GM10248 (cell line): ENCODE data around the gene RANBP9.

Source experiments
- CTCF ChIA-PET: fragments of 300-600 bp; sonication (Branson Sonifier 250); formaldehyde crosslinking; extraction: SDS; loops from one replicate; lab custom pipeline; 2021; ENCODE audit warnings: antibody characterized with exemption; lab: Yijun Ruan, JAX
- POLR2A ChIA-PET: fragments of 350-650 bp; sonication (Branson Sonifier 250); formaldehyde crosslinking; extraction: SDS; loops from one replicate; lab custom pipeline; 2020; ENCODE audit warnings: antibody characterized with exemption; lab: Yijun Ruan, JAX
- DNase-seq: peaks from one replicate; pipeline ENCODE4 v3.0.0; 2012; ENCODE audit errors: extremely low spot score
- CTCF ChIP-seq: IDR thresholded peaks from 2 replicates; pipeline ENCODE4 v1.5.1; 2012; ENCODE audit warnings: mild to moderate bottlenecking, low read depth; ENCODE audit errors: extremely low read depth, missing control alignments, control extremely low read depth

Gene RANBP9

GRCh38 chr6:13629459-13630116, 82.0 kb downstream of the RANBP9 start:
- no peak for DNase-seq
- CTCF ChIA-PET, result interaction anchor here (1.2 to 1.8 kb wide), 4 partner anchors 10 to 17 kb away, joined by 3 to 8 read pairs (median 4); partner anchors contain the start of gene NOL7
- no peak for TF ChIP-seq CTCF
- POLR2A ChIA-PET, result no interaction called here

- ChIA-PET POLR2A (interaction anchor here (0.9 kb wide), 1 partner anchor 10 kb away, joined by 3 read pairs; the partner anchor contains the start of gene NOL7), CTCF (interaction anchor here (0.7 to 5.2 kb wide), 14 partner anchors 9 to 442 kb away, joined by 3 to 43 read pairs (median 4); partner anchors contain the start of genes NOL7 and SIRT5)
- peak; percentile 41 for TF ChIP-seq CTCF
- peak; percentile 40 for DNase-seq
These were observed 86.8 kb downstream of the RANBP9 start for GRCh38 chr6:13624871-13625288.

GRCh38 chr6:13617066-13617465, 94.6 kb downstream of the RANBP9 start:
- CTCF ChIA-PET, result interaction anchor here (1.3 to 4.0 kb wide), 5 partner anchors 9 to 42 kb away, joined by 3 to 43 read pairs (median 8); partner anchors contain the start of gene SIRT5
- TF ChIP-seq CTCF, result no peak
- POLR2A ChIA-PET, result no interaction called here
- DNase-seq, result no peak

GRCh38 chr6:13615792-13616120, 95.9 kb downstream of the RANBP9 start:
- CTCF ChIA-PET, result interaction anchor here (0.6 to 4.0 kb wide), 41 partner anchors 10 to 704 kb away, joined by 3 to 43 read pairs (median 3); partner anchors contain the start of genes GFOD1, RANBP9, SIRT5 and TBC1D7
- POLR2A ChIA-PET, result interaction anchor here (0.5 to 1.4 kb wide), 4 partner anchors 9 to 1386 kb away, joined by 3 to 5 read pairs (median 3); partner anchors contain the start of gene SIRT5
- peak; percentile 24 for DNase-seq
- no peak for TF ChIP-seq CTCF

GRCh38 chr6:13614926-13615791, 96.5 kb downstream of the RANBP9 start, which contains the start of gene NOL7:
Gene NOL7 (plus strand): TSS chr6:13615335. CDS start chr6:13615359, 24 bp downstream.
- POLR2A ChIA-PET, result interaction anchor here (0.5 to 1.4 kb wide), 5 partner anchors 10 to 1387 kb away, joined by 3 to 5 read pairs (median 3); partner anchors contain the start of gene SIRT5
- CTCF ChIA-PET, result interaction anchor here (0.6 to 4.0 kb wide), 41 partner anchors 10 to 704 kb away, joined by 3 to 43 read pairs (median 3); partner anchors contain the start of genes GFOD1, RANBP9, SIRT5 and TBC1D7

More at GRCh38 chr6:13614926-13615791, 96.5 kb downstream of the RANBP9 start, which contains the start of gene NOL7:
- peak; percentile 92 for TF ChIP-seq CTCF
- peak; percentile 98 for DNase-seq
